ENCODE data around the gene CYBB. TPM values are rescaled to one million over a fixed set of nuclear protein-coding genes. Genes with fewer than 3 reads are reported as not detected.
"Not testable (repeated sequence)": the region's sequence is repeated elsewhere in the genome, so short reads cannot be mapped to it uniquely, and the experiment has no call there.

CYBB gene
- total RNA-seq, 1 donor = 1.4 TPM

DNA sequence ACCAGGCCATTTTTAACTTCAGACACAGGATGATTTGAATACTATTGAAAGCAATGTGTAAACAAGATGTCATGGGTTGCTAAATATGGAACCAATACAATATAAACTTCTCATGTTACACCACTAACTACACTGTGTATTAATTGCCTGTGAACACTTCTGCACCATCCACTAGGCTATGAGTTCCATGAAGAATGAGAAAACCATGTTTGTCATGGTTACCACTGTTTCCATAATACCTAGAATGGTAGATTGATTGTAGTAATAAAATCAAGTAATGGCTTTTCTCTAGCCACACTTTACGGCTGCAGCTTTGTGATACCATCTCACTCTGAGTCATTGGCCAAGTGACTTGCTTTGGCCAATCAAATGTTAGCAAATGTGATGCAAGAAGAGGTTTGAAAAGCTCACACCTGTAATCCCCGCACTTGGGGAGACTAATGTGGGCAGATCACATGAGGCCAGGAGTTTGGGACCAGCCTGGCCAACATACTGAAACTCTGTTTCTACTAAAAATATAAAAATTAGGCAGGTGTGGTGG is 19.9 kb upstream of the CYBB start:
- no peaks in the 10 kb centered on the region for H3K27me3 ChIP-seq (ENCODE audit: insufficient read depth, low read length)
- no peak overlapping the region for H3K27ac ChIP-seq (ENCODE audit: low read depth, low read length)
- no peak overlapping the region for H3K4me2 ChIP-seq (ENCODE audit: insufficient read depth, low read length)
- TF ChIP-seq, protein P1, sequence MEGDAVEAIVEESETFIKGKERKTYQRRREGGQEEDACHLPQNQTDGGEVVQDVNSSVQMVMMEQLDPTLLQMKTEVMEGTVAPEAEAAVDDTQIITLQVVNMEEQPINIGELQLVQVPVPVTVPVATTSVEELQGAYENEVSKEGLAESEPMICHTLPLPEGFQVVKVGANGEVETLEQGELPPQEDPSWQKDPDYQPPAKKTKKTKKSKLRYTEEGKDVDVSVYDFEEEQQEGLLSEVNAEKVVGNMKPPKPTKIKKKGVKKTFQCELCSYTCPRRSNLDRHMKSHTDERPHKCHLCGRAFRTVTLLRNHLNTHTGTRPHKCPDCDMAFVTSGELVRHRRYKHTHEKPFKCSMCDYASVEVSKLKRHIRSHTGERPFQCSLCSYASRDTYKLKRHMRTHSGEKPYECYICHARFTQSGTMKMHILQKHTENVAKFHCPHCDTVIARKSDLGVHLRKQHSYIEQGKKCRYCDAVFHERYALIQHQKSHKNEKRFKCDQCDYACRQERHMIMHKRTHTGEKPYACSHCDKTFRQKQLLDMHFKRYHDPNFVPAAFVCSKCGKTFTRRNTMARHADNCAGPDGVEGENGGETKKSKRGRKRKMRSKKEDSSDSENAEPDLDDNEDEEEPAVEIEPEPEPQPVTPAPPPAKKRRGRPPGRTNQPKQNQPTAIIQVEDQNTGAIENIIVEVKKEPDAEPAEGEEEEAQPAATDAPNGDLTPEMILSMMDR (IDR thresholded peaks at IDR 0.05; ENCODE audit: extremely low read depth, low read depth, low read length) = no peak
- DNase-seq (ENCODE audit: insufficient read length, low spot score, missing footprints) = no peak
- H3K4me1 ChIP-seq (ENCODE audit: insufficient read depth, low read length) = no peaks in the 10 kb centered on the region
- H3K36me3 ChIP-seq (ENCODE audit: insufficient read depth, low read length) = no peaks in the 10 kb centered on the region
- H2AFZ ChIP-seq (ENCODE audit: low read length) = no peak overlapping the region
- no peaks in the 10 kb centered on the region for H3K9me3 ChIP-seq (ENCODE audit: low read depth, low read length)
- H3K4me3 ChIP-seq (ENCODE audit: insufficient read depth, low read length) = no peak overlapping the region
- H3K79me2 ChIP-seq (ENCODE audit: insufficient read depth, low read length) = no peaks in the 10 kb centered on the region
- no peaks in the 10 kb centered on the region for H4K20me1 ChIP-seq (ENCODE audit: insufficient read depth, low read length)

DNA sequence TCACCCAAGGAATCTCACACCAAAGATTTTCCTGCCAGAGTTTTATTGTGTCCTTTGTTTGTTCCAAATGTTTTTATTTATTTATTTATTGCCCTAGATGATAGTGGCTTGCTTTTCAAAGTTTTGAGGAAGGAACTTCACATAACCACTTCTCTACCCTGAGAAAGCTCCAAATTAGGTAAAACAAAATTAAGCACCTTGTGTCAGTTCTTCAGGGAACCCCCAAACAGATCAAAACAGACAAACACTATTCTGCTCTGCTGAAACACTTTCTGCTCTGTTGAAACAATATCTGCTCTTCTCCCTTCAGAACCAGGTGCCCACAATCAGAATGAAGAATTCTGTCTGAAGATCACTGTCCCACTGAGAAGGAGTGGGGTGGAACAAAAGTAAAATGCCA is 16.5 kb upstream of the CYBB start:
- Histone ChIP-seq H2AFZ (ENCODE audit: low read length) (no peak overlapping the region), H3K4me1 (ENCODE audit: insufficient read depth, low read length) (no peaks in the 10 kb centered on the region), H3K27ac (ENCODE audit: low read depth, low read length) (no peak overlapping the region), H3K4me3 (ENCODE audit: insufficient read depth, low read length) (no peak overlapping the region), H4K20me1 (ENCODE audit: insufficient read depth, low read length) (no peaks in the 10 kb centered on the region), H3K4me2 (ENCODE audit: insufficient read depth, low read length) (no peak overlapping the region), H3K9me3 (ENCODE audit: low read depth, low read length) (no peaks in the 10 kb centered on the region), H3K36me3 (ENCODE audit: insufficient read depth, low read length) (no peaks in the 10 kb centered on the region), H3K27me3 (ENCODE audit: insufficient read depth, low read length) (no peaks in the 10 kb centered on the region), H3K79me2 (ENCODE audit: insufficient read depth, low read length) (no peaks in the 10 kb centered on the region)
- no peak for DNase-seq (ENCODE audit: insufficient read length, low spot score, missing footprints)
- TF ChIP-seq, protein P1 (IDR thresholded peaks at IDR 0.05; ENCODE audit: extremely low read depth, low read depth, low read length) = no peak

DNA sequence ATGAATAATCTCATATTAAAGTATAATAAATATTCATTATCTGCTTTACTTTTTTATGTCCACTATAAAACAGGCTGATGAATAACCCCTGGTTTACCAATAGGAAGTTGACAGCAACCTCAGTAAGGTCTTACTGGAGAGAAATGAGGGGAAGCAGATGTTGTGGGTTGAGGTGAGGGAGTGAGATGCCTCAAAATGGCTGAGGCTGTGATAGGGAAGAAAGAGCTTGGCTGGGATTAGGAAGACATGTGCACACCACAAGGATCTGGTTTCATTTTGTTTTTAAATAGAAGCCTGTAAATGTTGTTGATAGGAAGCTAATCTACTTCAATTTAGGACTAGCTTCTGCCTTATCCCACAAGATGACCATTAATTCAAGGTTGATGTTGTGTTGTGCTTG is 14.4 kb upstream of the CYBB start:
- H2AFZ ChIP-seq (ENCODE audit: low read length) = no peak overlapping the region
- H3K79me2 ChIP-seq (ENCODE audit: insufficient read depth, low read length) = no peaks in the 10 kb centered on the region
- TF ChIP-seq, protein P1 (IDR thresholded peaks at IDR 0.05; ENCODE audit: extremely low read depth, low read depth, low read length) = no peak
- H3K36me3 ChIP-seq (ENCODE audit: insufficient read depth, low read length) = no peaks in the 10 kb centered on the region
- DNase-seq (ENCODE audit: insufficient read length, low spot score, missing footprints) = no peak
- H3K4me1 ChIP-seq (ENCODE audit: insufficient read depth, low read length) = no peaks in the 10 kb centered on the region
- no peaks in the 10 kb centered on the region for H3K9me3 ChIP-seq (ENCODE audit: low read depth, low read length)
- H3K27ac ChIP-seq (ENCODE audit: low read depth, low read length) = no peak overlapping the region
- no peak overlapping the region for H3K4me2 ChIP-seq (ENCODE audit: insufficient read depth, low read length)
- no peaks in the 10 kb centered on the region for H4K20me1 ChIP-seq (ENCODE audit: insufficient read depth, low read length)
- H3K4me3 ChIP-seq (ENCODE audit: insufficient read depth, low read length) = no peak overlapping the region
- H3K27me3 ChIP-seq (ENCODE audit: insufficient read depth, low read length) = no peaks in the 10 kb centered on the region

DNA sequence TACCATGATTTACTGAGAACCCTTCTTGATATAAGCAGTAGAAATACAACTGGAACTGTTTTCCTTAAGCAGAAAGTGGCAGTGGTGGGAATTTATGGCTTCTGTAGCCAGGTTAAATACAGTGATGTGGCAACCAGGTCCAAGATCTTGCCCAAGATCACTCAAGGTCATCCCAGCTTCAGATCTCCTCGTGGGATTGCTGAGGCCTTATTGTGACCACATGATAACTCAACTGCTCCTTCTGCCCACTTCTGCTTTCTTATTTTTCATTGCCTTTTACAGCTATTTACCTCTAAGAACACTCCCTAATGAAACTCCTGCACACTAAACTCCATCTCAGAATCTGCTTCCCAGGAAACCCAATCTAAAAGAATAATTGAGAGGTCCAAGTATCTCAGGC is 12.4 kb upstream of the CYBB start:
- Histone ChIP-seq H3K27ac (ENCODE audit: low read depth, low read length) (no peak overlapping the region), H3K4me3 (ENCODE audit: insufficient read depth, low read length) (no peak overlapping the region), H3K36me3 (ENCODE audit: insufficient read depth, low read length) (no peaks in the 10 kb centered on the region), H3K79me2 (ENCODE audit: insufficient read depth, low read length) (no peaks in the 10 kb centered on the region), H4K20me1 (ENCODE audit: insufficient read depth, low read length) (no peaks in the 10 kb centered on the region), H3K9me3 (ENCODE audit: low read depth, low read length) (no peaks in the 10 kb centered on the region), H2AFZ (ENCODE audit: low read length) (no peak overlapping the region), H3K4me2 (ENCODE audit: insufficient read depth, low read length) (no peak overlapping the region), H3K27me3 (ENCODE audit: insufficient read depth, low read length) (no peaks in the 10 kb centered on the region), H3K4me1 (ENCODE audit: insufficient read depth, low read length) (no peaks in the 10 kb centered on the region)
- TF ChIP-seq, protein P1 (IDR thresholded peaks at IDR 0.05; ENCODE audit: extremely low read depth, low read depth, low read length) = no peak
- no peak for DNase-seq (ENCODE audit: insufficient read length, low spot score, missing footprints)

DNA sequence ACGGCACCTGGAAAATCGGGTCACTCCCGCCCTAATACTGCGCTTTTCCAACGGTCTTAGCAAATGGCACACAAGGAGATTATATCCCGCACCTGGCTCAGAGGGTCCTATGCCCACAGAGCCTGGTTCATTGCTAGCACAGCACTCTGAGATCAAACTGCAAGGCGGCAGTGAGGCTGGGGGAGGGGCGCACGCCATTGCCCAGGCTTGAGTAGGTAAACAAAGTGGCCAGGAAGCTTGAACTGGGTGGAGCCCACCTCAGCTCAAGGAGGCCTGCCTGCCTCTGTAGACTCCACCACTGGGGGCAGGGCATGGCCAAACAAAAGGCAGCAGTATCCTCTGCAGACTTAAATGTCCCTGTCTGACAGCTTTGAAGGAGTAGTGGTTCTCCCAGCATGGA is 11.0 kb upstream of the CYBB start:
- H3K4me1 ChIP-seq (ENCODE audit: insufficient read depth, low read length); H4K20me1 ChIP-seq (ENCODE audit: insufficient read depth, low read length); H3K4me3 ChIP-seq (ENCODE audit: insufficient read depth, low read length); H2AFZ ChIP-seq (ENCODE audit: low read length); H3K36me3 ChIP-seq (ENCODE audit: insufficient read depth, low read length); H3K4me2 ChIP-seq (ENCODE audit: insufficient read depth, low read length); H3K79me2 ChIP-seq (ENCODE audit: insufficient read depth, low read length); H3K27ac ChIP-seq (ENCODE audit: low read depth, low read length); H3K27me3 ChIP-seq (ENCODE audit: insufficient read depth, low read length); DNase-seq (ENCODE audit: insufficient read length, low spot score, missing footprints); H3K9me3 ChIP-seq (ENCODE audit: low read depth, low read length): not testable (repeated sequence)

Measured in osteoblast (primary cell).